AG09309 (cell line): ENCODE measurements around the gene LINGO1.

Experiments
- DNase-seq: peaks from one replicate; pipeline ENCODE4 v3.0.0-alpha.2; 2010; ENCODE audit warnings: low read depth
- H3K4me3 ChIP-seq: 2 replicates; pipeline ENCODE4 v1.5.1; 2011; ENCODE audit warnings: mild to moderate bottlenecking, low read depth, low read length, moderate library complexity; ENCODE audit not compliant: control insufficient read depth
- CTCF ChIP-seq: IDR thresholded peaks from 2 replicates; pipeline ENCODE4 v1.5.1; 2011; ENCODE audit warnings: mild to moderate bottlenecking, low read depth, low read length, inconsistent platforms; ENCODE audit not compliant: insufficient read depth, control insufficient read depth; ENCODE audit errors: missing control alignments

The LINGO1 gene

GRCh38 chr15:77611767-77612166 is 20.9 kb downstream of the LINGO1 start:
- no peak overlapping the region for H3K4me3 ChIP-seq
- no peak for TF ChIP-seq CTCF
- no peak for DNase-seq

- DNase-seq: no peak
- H3K4me3 ChIP-seq: no peak overlapping the region
- no peak for TF ChIP-seq CTCF
These were observed 22.0 kb downstream of the LINGO1 start for GRCh38 chr15:77610731-77611130.

- no peak for DNase-seq
- TF ChIP-seq CTCF: no peak
- no peak overlapping the region for H3K4me3 ChIP-seq
These were observed 23.2 kb downstream of the LINGO1 start for GRCh38 chr15:77609558-77609957.

GRCh38 chr15:77608774-77609173 is 23.9 kb downstream of the LINGO1 start:
- no peak for TF ChIP-seq CTCF

GRCh38 chr15:77607894-77608261 is 24.8 kb downstream of the LINGO1 start:
- TF ChIP-seq CTCF: no peak
- no peak for DNase-seq
- no peak overlapping the region for H3K4me3 ChIP-seq

More at GRCh38 chr15:77608774-77609173, 23.9 kb downstream of the LINGO1 start:
- H3K4me3 ChIP-seq: no peak overlapping the region
- no peak for DNase-seq

GRCh38 chr15:77607111-77607893 is 25.4 kb downstream of the LINGO1 start:
- TF ChIP-seq CTCF: no peak
- no peak for DNase-seq

More at GRCh38 chr15:77607111-77607893, 25.4 kb downstream of the LINGO1 start:
- no peak overlapping the region for H3K4me3 ChIP-seq
